HG03064 (cell line): ENCODE data around the gene MDH1.
"Not testable (repeated sequence)": the region's sequence is repeated elsewhere in the genome, so short reads cannot be mapped to it uniquely, and the experiment has no call there.

Source experiments
- ATAC-seq: cut with Tn5 transposase; IDR thresholded peaks from one replicate; pipeline ENCODE4 v1.9.1; 2021; ENCODE audit warnings: low read depth; ENCODE audit not compliant: unreplicated experiment

MDH1 gene

GRCh38 chr2:63588385-63589147, at the start of gene MDH1, which contains the start of gene WDPCP:
TSS of gene MDH1 (plus strand) at chr2:63588963. CDS start at chr2:63589044, 81 bp downstream.
TSS of gene WDPCP (minus strand) at chr2:63588477. CDS start at chr2:63588271, 206 bp downstream.
- ATAC-seq: peak; percentile 89

GRCh38 chr2:63539416-63540162, 49.2 kb upstream of the MDH1 start:
- ATAC-seq: no peak

- ATAC-seq: no peak
These were observed 44.6 kb upstream of the MDH1 start for GRCh38 chr2:63544017-63544627.

- no peak for ATAC-seq
These were observed 43.7 kb upstream of the MDH1 start for GRCh38 chr2:63545023-63545422.

- ATAC-seq: no peak
These were observed 35.7 kb upstream of the MDH1 start for GRCh38 chr2:63553049-63553448.

GRCh38 chr2:63555299-63555698, 33.5 kb upstream of the MDH1 start:
- no peak for ATAC-seq

GRCh38 chr2:63555931-63556330, 32.8 kb upstream of the MDH1 start:
- ATAC-seq: no peak

- ATAC-seq: not testable (repeated sequence)
These were observed 30.9 kb upstream of the MDH1 start for GRCh38 chr2:63557819-63558218.

- not testable (repeated sequence) for ATAC-seq
These were observed 29.8 kb upstream of the MDH1 start for GRCh38 chr2:63558922-63559321.

GRCh38 chr2:63562751-63563150, 26.0 kb upstream of the MDH1 start:
- no peak for ATAC-seq

GRCh38 chr2:63569740-63570139, 19.0 kb upstream of the MDH1 start:
- peak; percentile 67 for ATAC-seq

GRCh38 chr2:63571291-63571690, 17.5 kb upstream of the MDH1 start:
- no peak for ATAC-seq

GRCh38 chr2:63572001-63572400, 16.8 kb upstream of the MDH1 start:
- no peak for ATAC-seq

- not testable (repeated sequence) for ATAC-seq
These were observed 15.7 kb upstream of the MDH1 start for GRCh38 chr2:63573026-63573425.

GRCh38 chr2:63573726-63574345, 14.9 kb upstream of the MDH1 start:
- ATAC-seq: not testable (repeated sequence)

- ATAC-seq: no peak
These were observed 12.2 kb upstream of the MDH1 start for GRCh38 chr2:63576546-63576945.

GRCh38 chr2:63578767-63579166, 10.0 kb upstream of the MDH1 start:
- ATAC-seq: no peak

GRCh38 chr2:63580651-63581297, 8.0 kb upstream of the MDH1 start:
- ATAC-seq: no peak

- no peak for ATAC-seq
These were observed 7.3 kb upstream of the MDH1 start for GRCh38 chr2:63581298-63581961.

GRCh38 chr2:63582873-63583272, 5.9 kb upstream of the MDH1 start:
- ATAC-seq: no peak
